Measurements from ENCODE around the gene ANKRD34C.

DNA sequence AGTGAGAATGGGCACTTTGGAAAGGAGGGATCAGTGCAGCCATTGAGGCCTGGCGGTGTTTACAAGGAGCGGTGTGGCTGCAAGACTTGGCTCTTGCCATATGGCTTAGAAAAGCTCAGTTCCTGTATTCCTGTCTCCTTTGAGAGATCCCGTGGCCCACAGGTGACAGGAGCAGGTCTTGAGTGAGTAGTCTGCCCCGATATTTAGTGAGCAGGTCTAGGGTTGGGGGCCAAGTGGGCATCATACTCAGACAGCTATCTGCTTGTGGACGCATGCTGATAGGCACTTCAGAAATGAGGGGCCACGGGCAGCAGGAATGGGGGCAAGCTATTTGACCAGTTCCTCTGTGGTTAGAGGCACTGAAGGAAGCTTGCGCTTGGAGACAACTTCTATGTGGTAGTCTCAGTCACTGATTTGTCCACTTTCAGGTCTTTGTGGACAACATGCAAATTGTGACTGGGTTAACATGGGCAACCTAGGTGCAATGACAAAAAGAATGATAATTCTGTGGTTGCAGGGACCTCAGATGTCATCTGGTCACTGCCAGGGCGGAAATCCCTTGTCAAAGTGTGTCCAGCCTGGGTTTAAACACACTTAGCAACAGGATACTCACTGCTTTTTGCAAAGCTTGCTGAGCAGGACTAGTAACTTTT is 29.5 kb downstream of the ANKRD34C start:
- TF ChIP-seq, protein P1, sequence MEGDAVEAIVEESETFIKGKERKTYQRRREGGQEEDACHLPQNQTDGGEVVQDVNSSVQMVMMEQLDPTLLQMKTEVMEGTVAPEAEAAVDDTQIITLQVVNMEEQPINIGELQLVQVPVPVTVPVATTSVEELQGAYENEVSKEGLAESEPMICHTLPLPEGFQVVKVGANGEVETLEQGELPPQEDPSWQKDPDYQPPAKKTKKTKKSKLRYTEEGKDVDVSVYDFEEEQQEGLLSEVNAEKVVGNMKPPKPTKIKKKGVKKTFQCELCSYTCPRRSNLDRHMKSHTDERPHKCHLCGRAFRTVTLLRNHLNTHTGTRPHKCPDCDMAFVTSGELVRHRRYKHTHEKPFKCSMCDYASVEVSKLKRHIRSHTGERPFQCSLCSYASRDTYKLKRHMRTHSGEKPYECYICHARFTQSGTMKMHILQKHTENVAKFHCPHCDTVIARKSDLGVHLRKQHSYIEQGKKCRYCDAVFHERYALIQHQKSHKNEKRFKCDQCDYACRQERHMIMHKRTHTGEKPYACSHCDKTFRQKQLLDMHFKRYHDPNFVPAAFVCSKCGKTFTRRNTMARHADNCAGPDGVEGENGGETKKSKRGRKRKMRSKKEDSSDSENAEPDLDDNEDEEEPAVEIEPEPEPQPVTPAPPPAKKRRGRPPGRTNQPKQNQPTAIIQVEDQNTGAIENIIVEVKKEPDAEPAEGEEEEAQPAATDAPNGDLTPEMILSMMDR (conservative IDR thresholded peaks at IDR 0.05; ENCODE audit: low read length): no peak
- no peak for TF ChIP-seq EZH2phosphoT487 (IDR thresholded peaks at IDR 0.05; ENCODE audit: borderline replicate concordance, low read depth, low read length)

Data from OCI-LY7 (cell line).